Muscle of leg (tissue), 11 donors: ENCODE results near the gene PANX2. TPM values are rescaled to one million over a fixed set of nuclear protein-coding genes. Genes with fewer than 3 reads are reported as not detected.

Source experiments
- DNase-seq: peaks from one replicate; pipeline ENCODE4 v3.0.0; 2013
- H3K27ac ChIP-seq: one replicate; pipeline ENCODE4 v1.5.1; 2013; ENCODE audit warnings: mild to moderate bottlenecking, low read length, control low read depth
- H3K27me3 ChIP-seq: one replicate; pipeline ENCODE4 v1.6.1; 2013; ENCODE audit warnings: low read length; ENCODE audit not compliant: control insufficient read depth, insufficient read depth
- H3K36me3 ChIP-seq: one replicate; pipeline ENCODE4 v1.6.1; 2013; ENCODE audit warnings: low read length; ENCODE audit not compliant: control insufficient read depth, insufficient read depth
- H3K4me1 ChIP-seq: one replicate; pipeline ENCODE4 v1.6.1; 2013; ENCODE audit warnings: low read length; ENCODE audit not compliant: control insufficient read depth, insufficient read depth
- H3K4me3 ChIP-seq: one replicate; pipeline ENCODE4 v1.5.1; 2013; ENCODE audit warnings: low read length, control low read depth
- H3K9me3 ChIP-seq: replicated peaks from 2 replicates; pipeline ENCODE4 v1.6.1; 2013; ENCODE audit warnings: low read depth, low read length; ENCODE audit not compliant: control insufficient read depth
- WGBS: methylation state at CpG from one replicate; pipeline ENCODE4 v1.1.5; 2013; ENCODE audit warnings: missing lambda C conversion rate; ENCODE audit not compliant: insufficient coverage; 5-methylcytosine and 5-hydroxymethylcytosine counted together
- polyA plus RNA-seq, 8 donors: library from polyadenylated mRNA; unstranded; fragments of 120-200 nt; gene quantifications; one replicate each; pipeline versions ENCODE4 v1.2.1 to v1.2.3, GENCODE V29; 2013; ENCODE audit warnings: inconsistent platforms in 1 of 8, low replicate concordance in 1 of 8; ENCODE audit not compliant: insufficient read length in 8 of 8, insufficient read depth in 1 of 8
- total RNA-seq: library from RNA; stranded (reverse); fragments of 120-200 nt; gene quantifications from one replicate; pipeline ENCODE4 v1.2.4, GENCODE V29; 2013

The PANX2 gene
- total and polyA plus RNA-seq, 9 donors: 0.04 to 0.19 (median 0.15) TPM

- peak overlapping the region; percentile 86 for H3K27ac ChIP-seq
- H3K9me3 ChIP-seq: no peaks in the 10 kb centered on the region
- H3K27me3 ChIP-seq: no peaks in the 10 kb centered on the region
- peaks cover 28% of the 10 kb centered on the region for H3K36me3 ChIP-seq
- WGBS: 80% methylated on average over 21 of the region's 25 CpGs
- no peak overlapping the region for H3K4me3 ChIP-seq
- DNase-seq: no peak
- H3K4me1 ChIP-seq: peaks cover 35% of the 10 kb centered on the region
These were observed 22.1 kb downstream of the PANX2 start for GRCh38 chr22:50192436-50193204.

GRCh38 chr22:50193621-50194020, 23.1 kb downstream of the PANX2 start:
- H3K9me3 ChIP-seq: no peaks in the 10 kb centered on the region
- H3K36me3 ChIP-seq: peaks cover 36% of the 10 kb centered on the region
- peaks cover 33% of the 10 kb centered on the region for H3K4me1 ChIP-seq
- WGBS: 96% methylated on average over 5 of the region's 8 CpGs
- no peak overlapping the region for H3K4me3 ChIP-seq
- no peak overlapping the region for H3K27ac ChIP-seq
- no peak for DNase-seq
- no peaks in the 10 kb centered on the region for H3K27me3 ChIP-seq

DNA sequence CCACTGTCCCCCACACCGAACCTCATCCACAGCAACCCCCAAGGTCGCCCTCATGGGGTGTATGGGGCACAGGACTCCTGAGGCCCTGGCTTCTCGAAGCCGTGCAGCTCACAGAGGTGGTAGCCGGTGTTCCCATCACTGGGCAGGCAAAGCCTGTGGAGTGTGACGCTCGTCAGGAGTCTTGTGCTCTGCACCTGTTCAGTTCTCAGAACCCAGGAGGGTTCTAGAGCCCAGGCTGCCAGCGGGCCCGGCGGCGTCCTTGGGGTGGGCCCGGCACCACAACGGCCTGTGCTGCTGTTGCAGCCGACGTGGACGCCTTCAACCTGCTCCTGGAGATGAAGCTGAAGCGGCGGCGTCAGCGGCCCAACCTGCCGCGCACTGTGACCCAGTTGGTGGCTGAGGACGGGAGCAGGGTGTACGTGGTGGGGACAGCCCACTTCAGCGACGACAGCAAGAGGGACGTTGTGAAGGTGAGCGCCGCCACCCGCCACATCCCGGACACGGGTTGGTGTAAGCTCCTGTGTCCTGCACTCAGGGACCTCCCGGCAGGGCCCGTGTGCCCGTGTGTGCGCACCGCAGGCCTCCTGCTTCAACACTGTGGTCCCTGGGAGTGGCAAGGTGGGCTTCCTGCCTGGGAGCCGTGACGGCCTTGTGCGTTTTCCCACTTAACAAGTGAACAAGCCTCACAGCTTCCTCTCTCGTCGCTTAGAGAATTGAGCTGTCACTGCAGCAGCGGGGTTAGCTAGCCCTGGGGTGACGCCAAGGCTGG, 23.7 kb downstream of the PANX2 start:
- H3K27ac ChIP-seq: no peak overlapping the region
- peaks cover 42% of the 10 kb centered on the region for H3K36me3 ChIP-seq
- DNase-seq: no peak
- 93% methylated on average over 42 of the region's 44 CpGs for WGBS
- H3K4me3 ChIP-seq: no peak overlapping the region
- H3K27me3 ChIP-seq: no peaks in the 10 kb centered on the region
- H3K4me1 ChIP-seq: peaks cover 27% of the 10 kb centered on the region
- no peaks in the 10 kb centered on the region for H3K9me3 ChIP-seq

DNA sequence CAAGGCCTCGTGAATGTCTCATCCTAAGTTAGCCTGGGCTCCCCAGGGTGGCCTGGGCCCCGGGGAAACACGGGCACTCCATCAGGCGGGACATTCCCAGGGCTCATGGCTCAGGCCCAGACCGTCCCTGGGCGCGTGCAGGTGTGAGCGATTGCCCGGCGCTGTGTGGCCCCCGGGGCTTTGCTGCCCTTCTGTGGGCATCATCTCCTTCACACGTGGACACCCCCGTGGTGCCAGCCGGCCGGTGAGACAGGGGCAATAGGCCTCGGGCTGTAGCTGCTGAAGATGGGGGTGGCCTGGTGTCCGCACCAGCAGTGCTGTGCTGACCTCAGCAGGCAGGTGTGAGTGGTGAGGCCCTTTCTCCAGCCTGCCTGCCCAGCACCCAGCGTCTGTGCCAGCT, 25.7 kb downstream of the PANX2 start:
- 94% methylated on average over 14 of the region's 18 CpGs for WGBS

DNA sequence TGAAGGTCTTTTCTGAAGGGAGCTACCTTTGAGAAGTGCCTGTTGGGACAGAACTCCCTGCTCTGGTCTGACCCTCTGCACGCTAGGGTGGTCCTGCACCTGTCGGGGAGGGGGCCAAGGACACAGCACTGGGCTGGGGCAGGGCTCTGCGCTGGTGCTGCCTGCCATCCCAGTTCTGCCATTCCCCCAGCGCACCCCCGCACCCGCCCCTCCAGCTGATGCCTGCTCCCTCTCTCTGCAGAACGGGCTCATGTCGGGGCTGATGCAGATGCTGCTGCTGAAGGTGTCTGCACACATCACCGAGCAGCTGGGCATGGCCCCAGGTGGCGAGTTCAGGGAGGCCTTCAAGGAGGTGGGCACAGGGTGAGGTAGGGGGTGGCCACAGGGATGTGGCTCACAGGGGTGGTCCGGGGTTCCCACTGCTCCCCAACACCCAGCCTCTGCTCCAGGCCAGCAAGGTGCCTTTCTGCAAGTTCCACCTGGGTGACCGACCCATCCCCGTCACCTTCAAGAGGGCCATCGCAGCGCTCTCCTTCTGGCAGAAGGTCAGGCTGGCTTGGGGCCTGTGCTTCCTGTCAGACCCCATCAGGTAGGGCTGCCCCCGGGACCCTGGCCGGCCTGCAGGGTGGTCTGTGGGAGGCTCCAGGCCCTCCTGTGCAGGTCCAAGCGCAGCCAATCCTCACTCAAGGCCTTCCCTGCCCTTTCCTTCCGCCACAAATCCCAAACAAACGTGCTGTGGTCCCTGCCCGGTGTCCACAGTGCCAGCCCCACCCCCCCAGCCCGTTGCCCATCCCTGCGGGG, 26.7 kb downstream of the PANX2 start:
- peaks cover 44% of the 10 kb centered on the region for H3K36me3 ChIP-seq
- H3K27ac ChIP-seq: no peak overlapping the region
- DNase-seq: no peak
- no peaks in the 10 kb centered on the region for H3K9me3 ChIP-seq
- no peak overlapping the region for H3K4me3 ChIP-seq
- peaks cover 14% of the 10 kb centered on the region for H3K4me1 ChIP-seq
- 84% methylated on average over 16 of the region's 23 CpGs for WGBS
- no peaks in the 10 kb centered on the region for H3K27me3 ChIP-seq

More for the DNA sequence above, 25.7 kb downstream of the PANX2 start:
- peaks cover 44% of the 10 kb centered on the region for H3K36me3 ChIP-seq
- H3K4me3 ChIP-seq: no peak overlapping the region
- H3K27me3 ChIP-seq: no peaks in the 10 kb centered on the region
- H3K27ac ChIP-seq: no peak overlapping the region
- DNase-seq: no peak
- no peaks in the 10 kb centered on the region for H3K9me3 ChIP-seq
- peaks cover 14% of the 10 kb centered on the region for H3K4me1 ChIP-seq

GRCh38 chr22:50197856-50198623, 27.5 kb downstream of the PANX2 start:
- Histone ChIP-seq H3K9me3 (no peaks in the 10 kb centered on the region), H3K27ac (no peak overlapping the region), H3K4me1 (peaks cover 16% of the 10 kb centered on the region), H3K4me3 (no peak overlapping the region), H3K36me3 (peaks cover 45% of the 10 kb centered on the region), H3K27me3 (no peaks in the 10 kb centered on the region)
- whole genome bisulfite sequencing: 91% methylated on average over 44 of the region's 61 CpGs
- DNase-seq: no peak

DNA sequence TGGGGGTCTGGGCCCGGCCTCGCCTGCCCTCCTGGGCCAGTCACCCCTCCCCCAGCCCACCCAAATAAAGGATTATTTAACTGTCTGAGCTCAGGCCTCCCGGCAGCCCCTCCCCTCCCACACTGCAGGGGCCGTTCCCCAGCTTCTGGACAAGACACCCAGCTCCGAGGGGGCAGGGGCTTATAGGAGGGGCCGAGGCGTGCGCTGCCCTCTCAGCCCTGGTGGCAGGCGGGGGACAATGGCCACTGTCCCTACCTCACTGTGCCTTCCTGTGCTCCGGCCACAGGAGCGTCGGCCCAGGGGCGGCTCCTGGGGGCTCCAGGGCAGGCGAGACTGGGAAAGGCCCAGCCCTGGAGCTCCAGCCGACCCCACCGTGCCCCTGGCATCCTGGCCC, 28.1 kb downstream of the PANX2 start:
- no peak for DNase-seq
- no peaks in the 10 kb centered on the region for H3K9me3 ChIP-seq
- WGBS: 82% methylated on average over 14 of the region's 16 CpGs
- peaks cover 16% of the 10 kb centered on the region for H3K4me1 ChIP-seq
- peaks cover 45% of the 10 kb centered on the region for H3K36me3 ChIP-seq
- no peak overlapping the region for H3K4me3 ChIP-seq
- H3K27me3 ChIP-seq: no peaks in the 10 kb centered on the region
- H3K27ac ChIP-seq: no peak overlapping the region

GRCh38 chr22:50199251-50199721, 28.8 kb downstream of the PANX2 start:
- Histone ChIP-seq H3K9me3 (no peaks in the 10 kb centered on the region), H3K4me1 (peaks cover 16% of the 10 kb centered on the region), H3K36me3 (peaks cover 44% of the 10 kb centered on the region), H3K27ac (no peak overlapping the region), H3K27me3 (no peaks in the 10 kb centered on the region), H3K4me3 (no peak overlapping the region)
- WGBS: 66% methylated on average over 12 of the region's 18 CpGs
- DNase-seq: no peak

GRCh38 chr22:50199829-50200460, 29.4 kb downstream of the PANX2 start:
- H3K27me3 ChIP-seq: no peaks in the 10 kb centered on the region
- peaks cover 42% of the 10 kb centered on the region for H3K36me3 ChIP-seq
- no peak for DNase-seq
- H3K9me3 ChIP-seq: no peaks in the 10 kb centered on the region
- peak overlapping the region; percentile 53 for H3K4me3 ChIP-seq
- peaks cover 16% of the 10 kb centered on the region for H3K4me1 ChIP-seq
- 3% methylated on average over 23 of the region's 34 CpGs for WGBS
- H3K27ac ChIP-seq: no peak overlapping the region
